Activated T-cell treated with anti-CD3 and anti-CD28 coated beads, Interleukin-2, amount 50 U/mL, for 24 hours (primary cell): ENCODE measurements around the gene ACOX3.

Source experiments
- DNase-seq: peaks from one replicate; pipeline ENCODE4 v3.0.0-alpha.2; 2020
- H3K27ac Mint-ChIP-seq: 2 replicates; pipeline ENCODE4 v1.8.0; 2020; ENCODE audit warnings: mild to moderate bottlenecking, mixed read lengths
- H3K27me3 Mint-ChIP-seq: 2 replicates; pipeline ENCODE4 v1.8.0; 2020; ENCODE audit warnings: mixed read lengths
- H3K36me3 Mint-ChIP-seq: 2 replicates; pipeline ENCODE4 v1.8.0; 2020; ENCODE audit warnings: low read depth, mixed read lengths
- H3K4me1 Mint-ChIP-seq: 2 replicates; pipeline ENCODE4 v1.8.0; 2020; ENCODE audit warnings: low read depth, mixed read lengths
- H3K4me3 Mint-ChIP-seq: 2 replicates; pipeline ENCODE4 v1.8.0; 2020; ENCODE audit warnings: mild to moderate bottlenecking, moderate library complexity, mixed read lengths
- H3K9me3 Mint-ChIP-seq: 2 replicates; pipeline ENCODE4 v1.8.0; 2020; ENCODE audit warnings: mixed read lengths

Gene ACOX3

GRCh38 chr4:8316911-8317351 is 123.6 kb downstream of the ACOX3 start:
- H3K4me1 Mint-ChIP-seq = no peaks in the 10 kb centered on the region
- H3K36me3 Mint-ChIP-seq = no peaks in the 10 kb centered on the region
- H3K27ac Mint-ChIP-seq = no peak overlapping the region
- no peak overlapping the region for H3K4me3 Mint-ChIP-seq
- DNase-seq = peak; percentile 18
- H3K9me3 Mint-ChIP-seq = peaks cover 6% of the 10 kb centered on the region
- H3K27me3 Mint-ChIP-seq = peaks cover 4% of the 10 kb centered on the region
